Measurements from ENCODE around the gene GPRIN1.
"Not testable (repeated sequence)": the region's sequence is repeated elsewhere in the genome, so short reads cannot be mapped to it uniquely, and the experiment has no call there.

DNA sequence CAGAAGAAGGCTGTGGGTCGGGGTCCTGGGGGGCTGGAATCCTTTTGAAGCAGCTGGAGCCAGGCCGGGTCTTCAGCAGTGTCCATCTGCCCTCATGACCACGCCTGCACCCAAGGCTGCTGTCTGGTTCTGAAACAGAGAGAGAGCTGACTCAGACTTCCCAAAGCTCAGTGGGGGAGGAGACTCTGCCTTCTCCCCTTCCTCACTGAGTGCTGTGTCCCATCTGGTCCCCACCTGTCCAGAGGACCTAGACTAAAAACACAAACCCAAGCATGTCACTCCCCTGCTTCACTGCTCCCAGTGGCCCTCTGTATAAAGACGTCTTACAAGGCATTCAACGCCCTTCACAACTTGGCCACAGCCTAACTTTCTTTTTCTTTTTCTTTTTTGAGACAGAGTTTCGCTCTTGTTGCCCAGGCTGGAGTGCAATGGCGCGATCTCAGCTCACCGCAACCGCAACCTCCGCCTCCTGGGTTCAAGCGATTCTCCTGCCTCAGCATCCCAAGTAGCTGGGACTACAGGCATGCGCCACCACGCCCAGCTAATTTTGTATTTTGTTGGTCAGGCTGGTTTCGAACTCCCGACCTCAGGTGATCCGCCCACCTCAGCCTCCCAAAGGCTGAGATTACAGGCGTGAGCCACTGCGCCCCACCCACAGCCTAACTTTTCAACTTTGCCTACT, 10.1 kb downstream of the GPRIN1 start:
- not testable (repeated sequence) for TF ChIP-seq POLR2A (IDR thresholded peaks at IDR 0.05)
- TF ChIP-seq, protein P1, sequence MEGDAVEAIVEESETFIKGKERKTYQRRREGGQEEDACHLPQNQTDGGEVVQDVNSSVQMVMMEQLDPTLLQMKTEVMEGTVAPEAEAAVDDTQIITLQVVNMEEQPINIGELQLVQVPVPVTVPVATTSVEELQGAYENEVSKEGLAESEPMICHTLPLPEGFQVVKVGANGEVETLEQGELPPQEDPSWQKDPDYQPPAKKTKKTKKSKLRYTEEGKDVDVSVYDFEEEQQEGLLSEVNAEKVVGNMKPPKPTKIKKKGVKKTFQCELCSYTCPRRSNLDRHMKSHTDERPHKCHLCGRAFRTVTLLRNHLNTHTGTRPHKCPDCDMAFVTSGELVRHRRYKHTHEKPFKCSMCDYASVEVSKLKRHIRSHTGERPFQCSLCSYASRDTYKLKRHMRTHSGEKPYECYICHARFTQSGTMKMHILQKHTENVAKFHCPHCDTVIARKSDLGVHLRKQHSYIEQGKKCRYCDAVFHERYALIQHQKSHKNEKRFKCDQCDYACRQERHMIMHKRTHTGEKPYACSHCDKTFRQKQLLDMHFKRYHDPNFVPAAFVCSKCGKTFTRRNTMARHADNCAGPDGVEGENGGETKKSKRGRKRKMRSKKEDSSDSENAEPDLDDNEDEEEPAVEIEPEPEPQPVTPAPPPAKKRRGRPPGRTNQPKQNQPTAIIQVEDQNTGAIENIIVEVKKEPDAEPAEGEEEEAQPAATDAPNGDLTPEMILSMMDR (IDR thresholded peaks at IDR 0.05) = not testable (repeated sequence)

Measured in thyroid gland (tissue), 4 donors.